Parathyroid adenoma (tissue), 2 donors: ENCODE measurements around the gene BIRC6.

ENCODE experiments used
- H2AFZ ChIP-seq: fragments of 300-600 bp; sonication (generic); one replicate; pipeline ENCODE4 v1.7.0; 2017; ENCODE audit warnings: antibody characterized with exemption, mild to moderate bottlenecking
- H3K27ac ChIP-seq: fragments of 300-600 bp; sonication (generic); one replicate; pipeline ENCODE4 v1.7.0; 2017
- H3K27me3 ChIP-seq: fragments of 300-600 bp; sonication (generic); one replicate; pipeline ENCODE4 v1.7.0; 2017; ENCODE audit warnings: low read length; ENCODE audit not compliant: control insufficient read depth, insufficient read depth
- H3K36me3 ChIP-seq: fragments of 300-600 bp; sonication (generic); one replicate; pipeline ENCODE4 v1.7.0; 2017; ENCODE audit warnings: low read length; ENCODE audit not compliant: control insufficient read depth, insufficient read depth
- H3K4me1 ChIP-seq: fragments of 300-600 bp; sonication (generic); one replicate; pipeline ENCODE4 v1.7.0; 2017; ENCODE audit warnings: control low read depth
- H3K4me2 ChIP-seq: fragments of 300-600 bp; sonication (generic); one replicate; pipeline ENCODE4 v1.7.0; 2017; ENCODE audit warnings: low read length
- H3K4me3 ChIP-seq: fragments of 300-600 bp; sonication (generic); one replicate; pipeline ENCODE4 v1.7.0; 2017; ENCODE audit warnings: low read depth, low read length
- H3K79me2 ChIP-seq: fragments of 300-600 bp; sonication (generic); one replicate; pipeline ENCODE4 v1.7.0; 2017; ENCODE audit warnings: control low read depth
- H3K9ac ChIP-seq: fragments of 300-600 bp; sonication (generic); one replicate; pipeline ENCODE4 v1.7.0; 2017; ENCODE audit warnings: mild to moderate bottlenecking
- H3K9me3 ChIP-seq: fragments of 300-600 bp; sonication (generic); one replicate; pipeline ENCODE4 v1.7.0; 2017; ENCODE audit warnings: low read length; ENCODE audit not compliant: control insufficient read depth
- CTCF ChIP-seq: fragments of 300-600 bp; sonication (generic); IDR thresholded peaks from one replicate; pipeline ENCODE4 v1.7.0; 2017; ENCODE audit warnings: antibody characterized with exemption, mild to moderate bottlenecking
- donor health status: primary hyperparathyroidism.

The BIRC6 gene

GRCh38 chr2:32668254-32668653, 311.4 kb downstream of the BIRC6 start:
- Histone ChIP-seq H3K27me3 (no peaks in the 10 kb centered on the region), H3K4me1 (peaks cover 2% of the 10 kb centered on the region), H3K27ac (no peak overlapping the region), H3K9me3 (no peaks in the 10 kb centered on the region), H3K4me2 (no peak overlapping the region), H2AFZ (no peak overlapping the region), H3K79me2 (no peaks in the 10 kb centered on the region), H3K4me3 (no peak overlapping the region), H3K9ac (no peak overlapping the region), H3K36me3 (no peaks in the 10 kb centered on the region)
- TF ChIP-seq CTCF, result no peak
